NCI-H2029 treated with DMSO at 0.1 percent for 48 hours (cell line): Measurements from ENCODE around the gene AGXT2.
A peak's percentile ranks its signal among the peaks of the same experiment; 100 is the strongest.

ENCODE experiments used
- DNase-seq: peaks from one replicate; lab custom pipeline; 2025; lab: John Stamatoyannopoulos, UW

Gene AGXT2

GRCh38 chr5:35047785-35048404 is at the start of gene AGXT2:
AGXT2 (minus strand) TSS chr5:35047949; CDS start chr5:35047892, 57 bp downstream.
- DNase-seq, result no peak

GRCh38 chr5:35096932-35097331 is 49.2 kb upstream of the AGXT2 start:
- no peak for DNase-seq

GRCh38 chr5:35096216-35096615 is 48.5 kb upstream of the AGXT2 start:
- no peak for DNase-seq

GRCh38 chr5:35095366-35095765 is 47.6 kb upstream of the AGXT2 start:
- no peak for DNase-seq

- no peak for DNase-seq
These were observed 47.2 kb upstream of the AGXT2 start for GRCh38 chr5:35094948-35095347.

- DNase-seq, result no peak
These were observed 45.0 kb upstream of the AGXT2 start for GRCh38 chr5:35092703-35093102.

GRCh38 chr5:35091704-35092103 is 44.0 kb upstream of the AGXT2 start:
- no peak for DNase-seq

- DNase-seq, result peak; percentile 3
These were observed 41.9 kb upstream of the AGXT2 start for GRCh38 chr5:35089334-35090314.

GRCh38 chr5:35087991-35088390 is 40.2 kb upstream of the AGXT2 start:
- no peak for DNase-seq

GRCh38 chr5:35083150-35083549 is 35.4 kb upstream of the AGXT2 start:
- no peak for DNase-seq

- no peak for DNase-seq
These were observed 34.8 kb upstream of the AGXT2 start for GRCh38 chr5:35082530-35082929.

GRCh38 chr5:35081134-35081533 is 33.4 kb upstream of the AGXT2 start:
- DNase-seq, result no peak

- no peak for DNase-seq
These were observed 25.4 kb upstream of the AGXT2 start for GRCh38 chr5:35073160-35073559.

GRCh38 chr5:35069188-35069587 is 21.4 kb upstream of the AGXT2 start:
- no peak for DNase-seq

GRCh38 chr5:35067985-35068384 is 20.2 kb upstream of the AGXT2 start:
- DNase-seq, result no peak

- DNase-seq, result no peak
These were observed 18.6 kb upstream of the AGXT2 start for GRCh38 chr5:35066260-35066795.

GRCh38 chr5:35063414-35063813 is 15.7 kb upstream of the AGXT2 start:
- no peak for DNase-seq

GRCh38 chr5:35061211-35061770 is 13.5 kb upstream of the AGXT2 start:
- DNase-seq, result no peak

GRCh38 chr5:35060236-35060635 is 12.5 kb upstream of the AGXT2 start:
- DNase-seq, result no peak

- DNase-seq, result no peak
These were observed 11.5 kb upstream of the AGXT2 start for GRCh38 chr5:35059251-35059650.

GRCh38 chr5:35058374-35058788 is 10.6 kb upstream of the AGXT2 start:
- DNase-seq, result no peak

GRCh38 chr5:35056686-35057085 is 8.9 kb upstream of the AGXT2 start:
- no peak for DNase-seq

- no peak for DNase-seq
These were observed 5.1 kb upstream of the AGXT2 start for GRCh38 chr5:35052838-35053237.
